SK-N-MC (cell line): ENCODE data around the gene AJAP1.

Experiments used
- EZH2 ChIP-seq: fragments of 200-600 bp; sonication (generic); IDR thresholded peaks from one replicate; pipeline ENCODE4 v1.6.1; 2017; ENCODE audit warnings: antibody characterized with exemption
- POLR2AphosphoS5 ChIP-seq: IDR thresholded peaks from 2 replicates; pipeline ENCODE4 v1.6.1; 2012; ENCODE audit warnings: mild to moderate bottlenecking, low read depth, low read length, borderline replicate concordance

DNA sequence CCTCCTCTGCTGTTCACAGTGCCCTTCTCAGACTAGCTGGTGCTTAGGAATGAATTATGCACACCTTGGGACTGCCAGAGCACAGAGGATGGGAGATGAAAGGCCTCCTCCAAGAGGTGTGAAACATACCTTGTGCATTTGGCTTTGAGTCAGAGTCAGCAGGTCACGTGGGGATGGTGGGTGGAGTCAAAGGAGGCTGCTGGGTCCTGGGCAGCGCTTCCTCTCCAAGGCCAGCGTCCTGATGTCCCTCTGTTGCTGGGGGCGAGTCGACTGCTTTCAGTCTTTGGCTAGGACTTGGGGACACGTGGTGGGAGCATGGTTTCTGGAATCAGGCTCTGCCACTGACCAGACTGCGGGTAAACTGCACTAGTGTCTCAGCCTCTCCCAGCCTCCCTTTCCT, 91.2 kb downstream of the AJAP1 start:
- TF ChIP-seq POLR2AphosphoS5 (no peak), EZH2 (no peak)
